ENCODE data around the gene VASN.

VASN gene

DNA sequence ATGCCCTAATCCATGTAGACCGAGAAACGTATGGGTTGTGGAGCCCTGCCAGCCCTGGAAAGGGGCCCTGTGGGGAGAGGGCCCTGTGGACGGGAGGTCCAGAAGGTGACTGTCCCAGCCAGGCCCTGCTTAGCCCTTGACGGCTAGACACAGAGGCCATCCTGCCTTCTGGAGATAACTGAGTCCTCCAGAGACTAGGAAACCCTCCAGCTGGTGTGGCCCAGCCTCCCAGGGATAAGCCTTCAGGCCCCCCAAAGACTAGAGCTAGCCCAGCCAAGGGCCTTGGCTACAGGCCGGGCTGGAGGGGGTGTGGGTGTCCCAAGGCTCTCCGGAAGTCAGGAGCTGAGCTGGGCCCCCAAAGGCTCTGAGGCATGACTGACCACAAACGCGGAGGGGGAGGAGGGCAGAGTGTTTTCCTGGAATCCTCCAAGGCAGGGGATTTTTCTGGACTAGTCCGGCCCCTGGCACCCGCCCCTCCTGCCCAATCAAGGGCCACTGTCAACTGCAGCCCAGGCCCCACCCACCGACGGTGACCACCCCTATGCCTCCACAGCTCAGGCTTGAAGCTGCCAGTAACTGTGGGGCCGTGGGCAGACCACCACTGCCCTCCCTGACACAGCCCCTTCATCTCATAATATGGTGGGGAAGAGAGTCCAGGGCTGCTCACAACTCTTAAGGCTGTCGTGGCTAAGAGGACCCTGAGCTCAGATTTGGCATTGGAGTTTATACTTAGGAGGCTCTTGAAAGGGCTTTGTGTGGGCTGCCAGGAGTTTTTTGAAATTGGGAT is 885 bp upstream of the VASN start:
- no peak for DNase-seq (ENCODE audit: extremely low read depth in 1 of 2, low read depth in 1 of 2)

DNA sequence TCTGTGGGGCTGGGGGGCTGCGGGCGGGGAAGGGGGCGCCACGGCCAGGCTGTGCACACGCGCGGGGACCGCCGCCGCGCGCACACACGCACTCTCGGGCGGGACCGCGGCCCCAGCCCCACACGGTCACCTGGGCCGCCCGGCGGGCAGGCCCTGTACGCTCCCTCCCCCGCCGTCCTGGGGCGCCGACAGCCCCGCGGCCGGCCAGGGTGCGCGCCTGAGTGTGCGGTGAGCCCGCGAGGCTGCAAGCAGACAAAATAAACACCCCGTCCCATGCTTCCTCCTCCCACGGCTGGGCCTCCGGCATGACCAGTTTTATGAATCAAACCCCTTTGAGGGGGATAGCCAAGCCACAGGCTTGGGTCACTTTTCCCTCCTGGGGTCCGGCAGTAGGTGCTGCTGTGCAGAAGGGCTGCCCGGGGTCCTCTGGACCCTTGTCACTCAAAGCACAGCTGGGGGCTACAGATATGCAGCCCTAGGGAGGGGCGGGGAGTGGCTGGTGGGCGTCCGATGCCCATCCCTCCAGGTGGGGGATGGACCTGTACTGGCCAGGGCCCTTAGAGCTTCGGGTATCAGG is 441 bp downstream of the VASN start:
- no peak for DNase-seq (ENCODE audit: extremely low read depth in 1 of 2, low read depth in 1 of 2)

DNA sequence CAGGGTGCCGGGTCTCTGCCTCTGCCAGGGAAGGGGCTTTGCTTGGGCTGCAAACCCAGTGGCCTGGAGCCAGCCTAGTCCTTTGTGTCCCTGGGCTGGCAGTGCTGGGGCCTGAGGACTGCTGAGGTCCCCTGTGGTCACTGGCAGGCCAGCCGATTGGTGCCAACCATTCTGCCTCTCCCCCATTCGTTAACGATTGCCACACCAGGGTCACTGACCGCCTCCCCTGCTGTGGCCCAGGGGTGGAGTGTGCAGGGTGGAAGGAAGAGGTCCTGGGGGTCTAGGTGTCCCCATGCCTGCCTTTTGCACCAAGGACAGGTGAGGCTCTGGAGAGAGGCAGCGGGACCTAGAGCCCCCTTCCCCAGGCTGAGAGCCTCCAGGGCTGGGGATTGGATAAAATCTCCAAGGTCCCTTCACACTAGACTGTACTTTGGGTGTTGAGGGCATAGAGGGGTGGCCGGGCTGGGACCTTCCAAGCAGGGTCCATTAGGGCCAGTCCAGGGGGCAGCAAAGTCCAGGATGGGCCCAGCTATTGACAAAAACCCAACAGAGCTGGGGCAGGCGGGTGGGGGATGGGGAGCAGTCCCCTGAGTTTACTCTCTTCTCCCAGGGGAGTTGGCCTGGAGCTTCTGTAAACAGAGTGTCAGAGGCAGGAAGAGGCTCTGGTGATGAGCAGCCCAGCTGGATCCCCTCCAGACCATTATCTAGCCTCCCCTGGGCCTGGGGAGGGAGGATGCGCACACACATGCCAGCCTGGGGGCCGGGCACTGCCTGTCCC is 1.1 kb downstream of the VASN start:
- DNase-seq (ENCODE audit: extremely low read depth in 1 of 2, low read depth in 1 of 2) = no peak

DNA sequence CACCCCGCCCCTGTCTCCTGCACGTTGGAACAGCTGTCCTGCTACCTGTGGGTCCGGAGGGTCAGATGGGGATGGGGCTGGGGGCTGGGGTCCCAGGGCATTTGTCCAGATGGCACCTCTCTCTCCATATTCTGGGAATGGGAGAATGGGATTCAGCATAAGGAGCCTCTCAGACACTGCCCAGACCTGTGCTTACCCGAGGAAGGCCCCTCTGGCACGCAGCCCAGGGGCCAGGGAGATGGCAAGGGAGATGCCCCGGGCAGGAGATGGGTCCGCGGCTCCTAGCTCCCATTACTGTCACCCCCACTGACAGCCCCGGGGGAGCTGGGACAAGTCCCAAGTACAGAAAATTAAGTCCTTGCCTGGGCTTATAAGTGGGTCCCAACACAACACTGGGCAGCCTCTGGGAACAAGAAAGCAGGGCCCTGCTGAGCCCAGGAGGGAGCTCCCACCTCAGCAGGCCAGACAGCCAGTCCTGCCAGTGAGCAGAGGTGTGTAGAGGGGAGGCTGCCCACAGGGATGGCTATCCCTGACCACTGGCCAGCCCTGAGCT is 1.8 kb downstream of the VASN start:
- DNase-seq (ENCODE audit: extremely low read depth in 1 of 2, low read depth in 1 of 2) = no peak

DNA sequence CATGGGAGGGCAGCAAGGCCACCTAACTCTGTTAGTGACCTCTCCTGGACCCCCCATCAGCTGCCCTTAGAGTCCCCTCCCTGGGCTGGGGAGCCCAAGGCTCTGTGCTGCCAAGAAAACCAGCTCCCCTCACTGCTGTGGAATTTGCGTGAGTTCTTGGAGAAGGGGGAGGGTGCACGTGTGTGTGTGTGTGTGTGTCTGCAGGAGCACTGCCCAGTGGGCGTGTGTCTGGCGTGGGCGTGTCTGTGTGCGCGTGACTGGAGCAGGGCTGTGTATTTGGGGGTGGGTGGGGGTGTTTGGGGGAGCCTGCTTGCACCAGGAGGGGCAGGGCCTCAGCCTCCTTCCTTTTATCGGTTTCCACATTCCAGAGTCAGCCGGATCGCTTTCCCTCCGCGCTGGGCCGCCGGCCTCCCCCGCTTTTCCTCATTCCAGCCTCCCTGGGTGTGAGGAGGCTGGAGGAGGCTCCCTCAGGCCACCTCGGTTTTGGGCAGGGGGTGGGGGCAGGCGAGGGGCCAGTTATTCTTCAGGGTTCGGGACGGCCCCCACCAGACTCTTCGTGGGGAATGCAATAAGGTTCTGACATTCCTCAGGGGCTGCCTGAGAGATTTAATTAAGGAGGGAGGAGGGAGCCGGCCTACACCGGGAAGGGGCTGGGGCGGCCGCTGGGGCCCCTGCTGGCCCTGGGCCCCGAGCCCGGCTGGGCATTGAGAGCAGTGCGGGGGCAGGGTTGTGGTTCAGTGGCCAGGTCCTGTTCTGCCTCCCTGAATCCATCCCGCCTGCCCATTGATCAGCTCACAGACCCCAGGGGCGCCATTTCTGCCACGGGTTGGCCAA is 2.5 kb downstream of the VASN start:
- DNase-seq (ENCODE audit: extremely low read depth in 1 of 2, low read depth in 1 of 2) = no peak

- DNase-seq (ENCODE audit: extremely low read depth in 1 of 2, low read depth in 1 of 2) = no peak
Observed at GRCh38 chr16:4375717-4376116, 4.1 kb downstream of the VASN start.

DNA sequence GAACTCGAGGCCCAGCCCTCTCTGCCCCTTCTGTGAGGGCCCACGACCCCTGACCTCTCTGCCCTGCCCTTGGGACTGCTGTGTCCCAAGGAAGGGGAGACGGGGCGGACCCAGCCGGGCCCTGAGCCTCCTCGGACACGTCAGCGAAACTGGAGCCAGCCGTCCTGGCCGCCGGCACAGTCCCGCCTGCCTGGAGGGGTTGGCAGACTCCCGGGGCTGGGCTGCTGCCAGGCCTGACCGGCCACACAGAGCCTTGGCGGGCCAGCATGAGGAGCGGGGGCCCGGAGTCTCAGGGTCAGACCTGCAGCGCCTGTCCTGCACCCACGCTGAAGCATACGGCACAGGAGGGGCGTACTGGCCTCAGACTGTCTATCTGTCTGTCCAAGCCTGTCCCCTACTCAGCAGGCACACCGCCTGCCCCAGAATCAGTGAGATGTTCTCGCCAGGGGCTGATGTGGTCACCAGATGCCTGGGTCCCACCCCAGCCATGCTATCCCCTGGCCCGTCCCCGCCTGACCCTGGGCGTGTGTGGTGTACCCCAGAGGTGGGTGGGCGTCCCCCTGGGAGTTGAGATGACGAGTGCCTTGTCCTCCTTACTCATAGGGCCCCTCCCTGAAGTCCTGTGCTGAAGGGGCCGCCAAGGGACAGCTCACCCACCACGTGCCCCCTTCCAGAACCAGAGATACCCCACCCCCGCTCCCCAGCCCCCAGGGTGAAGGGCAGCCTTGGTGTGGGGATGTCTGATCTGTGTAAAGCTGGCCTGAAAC is 4.7 kb downstream of the VASN start:
- no peak for DNase-seq (ENCODE audit: extremely low read depth in 1 of 2, low read depth in 1 of 2)

- DNase-seq (ENCODE audit: extremely low read depth in 1 of 2, low read depth in 1 of 2) = no peak
Observed at GRCh38 chr16:4376893-4377572, 5.4 kb downstream of the VASN start.

- DNase-seq (ENCODE audit: extremely low read depth in 1 of 2, low read depth in 1 of 2) = no peak
Observed at GRCh38 chr16:4377573-4378154, 6.0 kb downstream of the VASN start.

GRCh38 chr16:4378161-4378666 is 6.6 kb downstream of the VASN start:
- DNase-seq (ENCODE audit: extremely low read depth in 1 of 2, low read depth in 1 of 2) = no peak

DNA sequence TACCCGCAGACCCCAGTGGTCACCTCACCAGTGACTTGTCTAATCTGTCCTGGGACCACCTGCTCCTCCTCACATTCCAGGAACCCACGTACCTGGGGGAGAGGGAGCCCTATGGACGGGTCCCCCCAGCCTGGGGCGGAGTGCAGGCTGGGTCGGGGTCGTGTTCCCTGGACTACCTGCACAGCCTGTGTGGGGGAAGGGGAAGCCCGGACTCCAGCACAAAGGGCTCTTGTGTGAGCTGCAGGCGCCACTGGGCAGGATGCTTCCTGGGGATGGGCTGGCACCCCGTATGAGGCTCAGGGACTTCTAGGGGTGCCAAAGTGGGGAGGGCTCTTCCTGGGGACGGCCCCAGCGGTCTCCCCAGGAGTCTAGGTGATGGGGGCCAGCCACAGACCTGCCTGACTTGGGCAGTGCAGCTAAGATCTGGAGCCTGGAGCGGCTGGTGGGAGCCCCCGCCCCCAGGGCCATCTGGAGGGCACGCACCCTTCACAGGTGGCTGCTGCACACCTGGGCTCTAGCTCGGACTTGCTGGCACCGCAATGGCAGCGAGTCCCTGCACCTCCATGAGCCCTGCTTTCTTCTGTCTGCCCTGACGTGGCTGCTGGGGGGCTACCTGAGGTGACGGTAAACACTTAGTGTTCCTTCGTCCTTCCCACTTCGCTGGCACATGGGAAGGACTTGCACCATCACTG is 7.5 kb downstream of the VASN start:
- no peak for DNase-seq (ENCODE audit: extremely low read depth in 1 of 2, low read depth in 1 of 2)

GRCh38 chr16:4380119-4381063 is 8.7 kb downstream of the VASN start:
- no peak for DNase-seq (ENCODE audit: extremely low read depth in 1 of 2, low read depth in 1 of 2)

GRCh38 chr16:4381072-4381934 is 9.7 kb downstream of the VASN start:
- no peak for DNase-seq (ENCODE audit: extremely low read depth in 1 of 2, low read depth in 1 of 2)

GRCh38 chr16:4381935-4382794 is 10.5 kb downstream of the VASN start:
- no peak for DNase-seq (ENCODE audit: extremely low read depth in 1 of 2, low read depth in 1 of 2)

DNA sequence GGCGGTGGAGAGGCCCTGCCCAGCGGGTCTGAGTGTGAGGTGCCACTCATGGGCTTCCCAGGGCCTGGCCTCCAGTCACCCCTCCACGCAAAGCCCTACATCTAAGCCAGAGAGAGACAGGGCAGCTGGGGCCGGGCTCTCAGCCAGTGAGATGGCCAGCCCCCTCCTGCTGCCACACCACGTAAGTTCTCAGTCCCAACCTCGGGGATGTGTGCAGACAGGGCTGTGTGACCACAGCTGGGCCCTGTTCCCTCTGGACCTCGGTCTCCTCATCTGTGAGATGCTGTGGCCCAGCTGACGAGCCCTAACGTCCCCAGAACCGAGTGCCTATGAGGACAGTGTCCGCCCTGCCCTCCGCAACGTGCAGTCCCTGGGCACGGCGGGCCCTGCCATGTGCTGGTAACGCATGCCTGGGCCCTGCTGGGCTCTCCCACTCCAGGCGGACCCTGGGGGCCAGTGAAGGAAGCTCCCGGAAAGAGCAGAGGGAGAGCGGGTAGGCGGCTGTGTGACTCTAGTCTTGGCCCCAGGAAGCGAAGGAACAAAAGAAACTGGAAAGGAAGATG is 11.2 kb downstream of the VASN start:
- DNase-seq (ENCODE audit: extremely low read depth in 1 of 2, low read depth in 1 of 2) = no peak

All from activated CD8-positive, alpha-beta memory T cell treated with anti-CD3 and anti-CD28 coated beads for 1 hour (primary cell).